Ovary (tissue), 9 donors: Measurements from ENCODE around the gene LCLAT1. TPM values are rescaled to one million over a fixed set of nuclear protein-coding genes. Genes with fewer than 3 reads are reported as not detected.

Experiments
- DNase-seq, 5 donors: peaks; one replicate each; pipeline ENCODE4 v3.0.0-alpha.2; 2019 to 2020
- H3K27ac ChIP-seq, 2 donors: fragments of 200-600 bp; one replicate each; pipeline versions ENCODE4 v1.5.1 to v1.8.0; 2019 to 2022
- H3K27me3 ChIP-seq: fragments of 200-600 bp; one replicate; pipeline ENCODE4 v1.8.0; 2022
- H3K36me3 ChIP-seq: fragments of 200-600 bp; sonication (generic); one replicate; pipeline ENCODE4 v1.5.1; 2019
- H3K4me1 ChIP-seq: one replicate; pipeline ENCODE4 v1.8.1; 2013; ENCODE audit warnings: mild to moderate bottlenecking, moderate library complexity; ENCODE audit not compliant: insufficient read depth
- H3K4me3 ChIP-seq: fragments of 200-600 bp; sonication (generic); one replicate; pipeline ENCODE4 v1.5.1; 2017
- H3K9me3 ChIP-seq, 2 donors: fragments of 200-600 bp in 1 of 2; sonication (generic) in 1 of 2; one replicate each; pipeline versions ENCODE4 v1.5.1 to v1.8.1; 2013 to 2019; ENCODE audit warnings: mild to moderate bottlenecking in 1 of 2, moderate library complexity in 1 of 2
- CTCF ChIP-seq, 3 donors: fragments of 450-650 bp in 2 of 3; fragments of 200-600 bp in 1 of 3; IDR thresholded peaks; one replicate each; pipeline versions ENCODE4 v1.5.1 to v1.8.0; 2016 to 2022; ENCODE audit warnings: antibody characterized with exemption in 3 of 3, mild to moderate bottlenecking in 1 of 3
- EP300 ChIP-seq: sonication (generic); formaldehyde crosslinking; IDR thresholded peaks from one replicate; pipeline ENCODE4 v1.6.1; 2017; ENCODE audit warnings: antibody characterized with exemption
- POLR2A ChIP-seq: fragments of 450-650 bp; IDR thresholded peaks from one replicate; pipeline ENCODE4 v1.6.1; 2017; ENCODE audit warnings: antibody characterized with exemption, mild to moderate bottlenecking, moderate library complexity
- WGBS, 3 donors: extraction: QIAGEN DNeasy Blood & Tissue Kit in 1 of 3; methylation state at CpG; one replicate each; pipeline versions ENCODE4 v1.1.5 to v1.1.7; 2013 to 2017; 5-methylcytosine and 5-hydroxymethylcytosine counted together
- intact Hi-C, 4 donors: fragments of 100-400 bp; cut with DNase I; formaldehyde crosslinking; loops; one replicate each; pipeline versions ENCODE4 v1.11.0 to v1.15.1; 2022 to 2023
- polyA plus RNA-seq, 2 donors: library from polyadenylated mRNA; stranded (reverse); fragments of 200-250 nt in 1 of 2; fragments of 350-450 nt in 1 of 2; fragmentation: Illumina TruSeq in 1 of 2; extraction: RNeasy Lipid Tissue Mini Kit (QIAGEN cat#74804) in 1 of 2; gene quantifications; one replicate each; pipeline ENCODE4 v1.2.3, GENCODE V29; 2013 to 2014
- total RNA-seq, 7 donors: library from RNA; depleted of rRNA in 2 of 7; stranded (reverse); fragments of >200 nt in 2 of 7; fragmentation: NEBNext Ultra II Directional in 3 of 7; extraction: Animal tissue kit (Norgen Biotek cat#: 25700) in 3 of 7; gene quantifications; one replicate each; pipeline versions ENCODE4 v1.1.0 to v1.2.4, GENCODE V29; 2016 to 2023
- donor health status: DM: no; HTN: no; CAD: no; lungs with moderate emphysema.
- donor health status: DM: no; HTN: no; CAD: no.
- donor health status: Bipolar disorder and iron deficiency.
- donor health status: DM: yes; HTN: yes; CAD: no.
- donor health status: DM: no; HTN: no; CAD: no.
- donor health status: DM: yes; HTN: yes; CAD: no.

LCLAT1 gene
- total and polyA plus RNA-seq, 9 donors = 3.2 to 26.5 (median 22.6) TPM

- DNase-seq = no peak
- H3K36me3 ChIP-seq = no peaks in the 10 kb centered on the region
- no peak overlapping the region for H3K4me3 ChIP-seq
- no peaks in the 10 kb centered on the region for H3K9me3 ChIP-seq
- TF ChIP-seq EP300 = no peak
- TF ChIP-seq POLR2A = no peak
- no peak for TF ChIP-seq CTCF (IDR thresholded peaks at IDR 0.05)
- intact Hi-C loops = no loop called here
- no peak overlapping the region for H3K27ac ChIP-seq
- 87 to 96% (median 95%) methylated on average over 1 of the region's 1 CpG for WGBS, 3 donors
- no peaks in the 10 kb centered on the region for H3K4me1 ChIP-seq
- no peaks in the 10 kb centered on the region for H3K27me3 ChIP-seq
These were observed 98.8 kb downstream of the LCLAT1 start for GRCh38 chr2:30545875-30546274.

- Histone ChIP-seq H3K27ac (no peak overlapping the region), H3K27me3 (no peaks in the 10 kb centered on the region), H3K9me3 (no peaks in the 10 kb centered on the region), H3K4me1 (no peaks in the 10 kb centered on the region), H3K36me3 (no peaks in the 10 kb centered on the region), H3K4me3 (no peak overlapping the region)
- intact Hi-C loops = no loop called here
- WGBS, 3 donors = 95 to 97% (median 96%) methylated on average over 2 of the region's 2 CpGs
- TF ChIP-seq POLR2A (no peak), EP300 (no peak), CTCF (IDR thresholded peaks at IDR 0.05) (no peak)
- no peak for DNase-seq
These were observed 101.3 kb downstream of the LCLAT1 start for GRCh38 chr2:30548386-30548785.

- 94 to 98% (median 98%) methylated on average over 2 of the region's 2 CpGs for WGBS, 3 donors
- no peaks in the 10 kb centered on the region for H3K4me1 ChIP-seq
- intact Hi-C loops = no loop called here
- H3K4me3 ChIP-seq = no peak overlapping the region
- no peaks in the 10 kb centered on the region for H3K36me3 ChIP-seq
- no peaks in the 10 kb centered on the region for H3K27me3 ChIP-seq
- no peaks in the 10 kb centered on the region for H3K9me3 ChIP-seq
- TF ChIP-seq CTCF (IDR thresholded peaks at IDR 0.05) = no peak
- no peak for DNase-seq
- no peak overlapping the region for H3K27ac ChIP-seq
These were observed 102.0 kb downstream of the LCLAT1 start for GRCh38 chr2:30549096-30549495.

- Histone ChIP-seq H3K36me3 (no peaks in the 10 kb centered on the region), H3K4me1 (no peaks in the 10 kb centered on the region), H3K27ac (no peak overlapping the region), H3K4me3 (no peak overlapping the region), H3K9me3 (no peaks in the 10 kb centered on the region), H3K27me3 (no peaks in the 10 kb centered on the region)
- DNase-seq = no peak
- WGBS, 3 donors = 97 to 100% (median 100%) methylated on average over 1 of the region's 1 CpG
- intact Hi-C loops = no loop called here
- TF ChIP-seq POLR2A (no peak), CTCF (IDR thresholded peaks at IDR 0.05) (no peak), EP300 (no peak)
These were observed 112.7 kb downstream of the LCLAT1 start for GRCh38 chr2:30559544-30560275.
